HG03575 (cell line): Measurements from ENCODE around the gene M1AP.
"Not testable (repeated sequence)": the region's sequence is repeated elsewhere in the genome, so short reads cannot be mapped to it uniquely, and the experiment has no call there.

Experiments
- ATAC-seq: cut with Tn5 transposase; IDR thresholded peaks from one replicate; pipeline ENCODE4 v1.9.1; 2021; ENCODE audit not compliant: unreplicated experiment, insufficient number of reproducible peaks, low FRiP score; ENCODE audit errors: extremely low read depth

Gene M1AP

GRCh38 chr2:74573747-74574562 lies 74.2 kb downstream of the M1AP start:
- no peak for ATAC-seq

GRCh38 chr2:74572178-74572925 lies 75.8 kb downstream of the M1AP start:
- ATAC-seq: no peak

DNA sequence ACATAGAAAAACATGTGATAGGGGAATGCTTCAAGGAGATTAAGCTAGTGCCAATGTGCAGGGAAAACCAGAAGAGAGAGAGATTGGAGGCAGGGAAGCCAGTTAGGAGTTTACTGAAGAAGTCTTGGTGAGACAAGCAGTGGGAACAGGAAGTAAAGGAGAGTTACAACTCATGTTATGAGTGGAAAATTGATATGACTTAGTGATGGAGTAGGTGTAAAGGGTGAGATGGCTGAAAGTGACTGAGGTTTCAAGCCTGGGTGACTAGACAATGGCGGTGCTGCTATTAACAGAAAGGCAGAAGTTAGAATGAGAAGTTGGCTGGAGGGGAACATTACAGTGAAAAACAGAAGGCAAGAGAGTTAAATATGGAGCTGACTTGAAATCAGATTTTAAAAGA lies 77.1 kb downstream of the M1AP start:
- ATAC-seq: peak; percentile 50

DNA sequence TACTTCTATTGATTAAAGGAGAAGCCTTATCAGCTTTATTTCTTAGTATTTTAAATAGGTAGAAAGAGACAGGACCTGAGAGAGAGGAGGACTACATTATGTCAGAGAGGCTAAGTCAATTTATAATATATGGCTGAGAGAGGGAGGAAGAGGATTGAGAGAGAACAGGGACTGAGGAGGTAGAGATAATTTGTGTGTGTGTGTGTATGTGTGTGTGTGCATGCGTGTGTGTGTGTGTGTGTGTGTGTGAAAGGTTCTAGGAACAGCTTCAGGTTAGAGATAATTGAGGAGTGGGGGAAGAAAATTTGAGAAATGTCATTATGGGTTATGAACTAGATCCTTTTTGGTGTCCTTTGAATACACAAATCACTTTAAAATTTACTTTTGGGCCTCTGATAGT lies 78.4 kb downstream of the M1AP start:
- ATAC-seq: no peak

DNA sequence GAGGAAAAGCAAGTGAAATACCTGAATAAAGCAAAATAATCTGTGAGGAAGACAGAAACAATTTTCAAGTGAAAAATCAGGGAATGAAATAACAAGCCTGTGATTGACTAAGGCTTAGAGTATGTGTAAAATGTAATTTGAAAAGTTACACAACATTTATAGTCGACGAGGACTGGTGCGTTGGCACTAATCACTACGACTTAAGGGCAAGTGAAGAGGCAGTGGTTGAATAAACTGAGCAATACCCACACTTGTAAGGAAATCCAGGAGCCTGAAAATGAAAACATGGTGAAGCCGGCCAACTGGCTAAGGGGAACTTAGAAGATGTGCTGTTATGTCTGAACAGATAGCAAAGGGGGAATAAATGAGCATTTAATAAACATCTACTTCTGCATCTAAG lies 80.2 kb downstream of the M1AP start:
- ATAC-seq: no peak

GRCh38 chr2:74566754-74567085 lies 81.4 kb downstream of the M1AP start:
- no peak for ATAC-seq

- no peak for ATAC-seq
Observed at GRCh38 chr2:74566076-74566753, 81.9 kb downstream of the M1AP start.

DNA sequence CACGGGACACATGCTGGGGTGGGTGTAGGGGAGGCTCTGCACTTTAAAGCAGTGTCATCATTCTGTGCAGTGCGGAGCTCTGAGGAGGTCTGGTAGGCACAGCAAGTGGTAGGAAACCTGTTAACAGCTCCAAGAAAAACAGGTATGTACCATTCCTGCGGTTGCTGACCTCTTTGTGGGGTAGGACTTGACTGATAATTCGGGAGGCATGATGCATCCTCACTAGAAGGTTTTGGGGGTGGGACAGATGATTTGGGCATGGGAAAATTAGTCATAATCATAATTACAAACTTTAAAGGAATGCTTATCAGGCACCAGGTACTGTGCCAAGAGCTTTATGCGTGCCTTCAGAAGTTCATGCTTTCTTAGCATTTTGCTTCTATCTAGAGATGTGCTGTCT lies 83.9 kb downstream of the M1AP start:
- no peak for ATAC-seq

- ATAC-seq: no peak
Observed at GRCh38 chr2:74562126-74562775, 85.9 kb downstream of the M1AP start.

- ATAC-seq: not testable (repeated sequence)
Observed at GRCh38 chr2:74561022-74561421, 87.1 kb downstream of the M1AP start.

GRCh38 chr2:74560591-74560990 lies 87.5 kb downstream of the M1AP start:
- ATAC-seq: no peak

DNA sequence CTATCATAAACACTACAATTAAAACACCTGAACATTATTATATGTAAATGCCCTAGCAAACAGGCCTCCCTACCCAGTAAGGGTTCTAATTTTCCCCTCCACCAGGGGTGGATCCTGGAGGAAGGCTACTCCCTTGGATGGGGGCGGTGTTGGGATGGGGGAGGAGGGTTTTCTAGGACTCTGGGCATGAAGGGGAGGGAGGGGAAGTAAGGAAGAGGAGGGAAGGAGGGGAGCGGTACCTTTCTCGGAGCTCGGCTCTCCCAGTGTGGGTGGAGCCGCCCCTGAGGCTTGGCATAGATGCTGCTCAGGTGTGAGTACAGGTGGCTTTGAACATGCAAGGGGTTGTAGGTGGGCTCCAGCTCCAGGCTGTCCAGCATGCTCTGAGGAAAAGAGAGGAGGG lies 88.2 kb downstream of the M1AP start:
- ATAC-seq: no peak

- ATAC-seq: no peak
Observed at GRCh38 chr2:74558284-74559230, 89.6 kb downstream of the M1AP start.

GRCh38 chr2:74556831-74557370 lies 91.2 kb downstream of the M1AP start:
- no peak for ATAC-seq

DNA sequence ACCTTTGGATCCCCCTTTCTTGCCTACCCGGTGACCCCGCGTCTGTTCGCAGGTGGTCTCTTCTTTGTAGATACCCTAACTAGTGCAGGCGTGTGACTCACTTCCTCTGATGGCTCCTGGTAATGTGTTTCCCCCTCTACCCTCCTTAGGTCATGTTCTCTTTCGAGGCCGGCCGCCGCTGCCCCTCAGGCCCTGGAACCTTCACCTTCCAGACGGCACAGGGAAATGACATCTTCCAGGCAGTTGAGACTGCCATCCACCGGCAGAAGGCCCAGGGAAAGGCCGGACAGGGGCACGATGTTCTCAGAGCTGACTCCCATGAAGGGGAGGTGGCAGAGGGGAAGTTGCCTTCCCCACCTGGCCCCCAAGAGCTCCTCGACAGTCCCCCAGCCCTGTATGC lies 92.0 kb downstream of the M1AP start:
- no peak for ATAC-seq

DNA sequence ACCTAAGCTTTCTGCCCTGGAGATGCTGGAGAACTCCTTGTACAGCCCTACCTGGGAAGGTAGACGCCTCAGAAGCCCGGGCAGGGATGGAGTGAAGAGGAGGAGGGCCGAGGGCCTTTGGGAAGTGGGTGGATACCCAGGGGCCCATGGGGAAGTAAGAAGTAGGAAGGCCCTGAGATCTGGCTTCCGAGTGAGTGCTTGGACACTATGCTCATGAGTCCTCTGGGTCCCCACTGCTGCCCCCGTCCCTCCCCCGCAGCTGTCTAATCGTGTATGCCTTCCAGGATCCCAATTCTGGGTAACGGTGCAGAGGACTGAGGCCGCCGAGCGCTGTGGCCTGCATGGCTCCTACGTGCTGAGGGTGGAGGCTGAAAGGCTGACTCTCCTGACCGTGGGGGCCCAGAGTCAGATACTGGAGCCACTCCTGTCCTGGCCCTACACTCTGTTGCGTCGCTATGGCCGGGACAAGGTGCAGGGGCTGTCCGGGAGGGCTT lies 92.5 kb downstream of the M1AP start:
- ATAC-seq: no peak

DNA sequence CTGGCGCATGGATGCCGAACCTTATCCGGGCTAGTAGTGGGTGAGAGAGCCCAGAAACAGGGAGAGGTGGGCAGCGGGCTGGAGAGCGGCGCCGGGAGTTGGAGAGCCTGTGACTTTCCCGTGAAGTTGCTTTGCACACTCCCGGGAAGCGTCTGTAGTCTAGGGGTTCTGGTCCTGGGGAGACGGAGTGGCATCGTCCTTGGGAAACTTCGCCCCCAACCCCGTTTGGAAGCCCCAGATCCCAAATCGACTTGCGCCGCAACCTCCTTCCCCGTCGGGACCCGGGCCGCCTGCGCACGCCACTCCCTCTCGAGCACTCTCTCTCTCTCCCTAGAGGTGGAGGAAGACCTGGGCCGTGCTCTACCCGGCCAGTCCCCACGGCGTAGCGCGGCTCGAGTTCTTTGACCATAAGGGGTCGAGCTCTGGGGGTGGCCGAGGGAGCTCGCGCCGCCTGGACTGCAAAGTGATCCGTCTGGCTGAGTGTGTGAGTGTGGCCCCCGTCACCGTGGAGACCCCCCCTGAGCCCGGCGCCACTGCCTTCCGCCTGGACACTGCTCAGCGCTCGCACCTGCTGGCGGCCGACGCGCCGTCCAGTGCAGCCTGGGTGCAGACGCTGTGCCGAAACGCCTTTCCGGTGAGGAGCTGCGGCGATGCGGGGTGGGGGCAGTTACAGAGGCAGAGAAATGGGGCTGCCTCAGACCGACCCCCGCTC lies 93.2 kb downstream of the M1AP start:
- no peak for ATAC-seq
